Breast epithelium (tissue), 4 donors: Measurements from ENCODE around the gene KRTAP10-1. TPM values are rescaled to one million over a fixed set of nuclear protein-coding genes. Genes with fewer than 3 reads are reported as not detected.
A peak's percentile ranks its signal among the peaks of the same experiment; 100 is the strongest.

Experiments used
- DNase-seq, 2 donors: peaks; one replicate each; pipeline ENCODE4 v3.0.0-alpha.2; 2019; ENCODE audit warnings: low spot score in 2 of 2
- H3K27ac ChIP-seq, 2 donors: fragments of 200-600 bp; sonication (generic) in 1 of 2; one replicate each; pipeline ENCODE4 v1.5.1; 2016 to 2019; ENCODE audit warnings: mild to moderate bottlenecking in 1 of 2
- H3K27me3 ChIP-seq, 2 donors: fragments of 200-600 bp; sonication (generic) in 1 of 2; one replicate each; pipeline versions ENCODE4 v1.5.1 to v1.6.0; 2017 to 2019; ENCODE audit warnings: control low read depth in 1 of 2, mild to moderate bottlenecking in 1 of 2
- H3K36me3 ChIP-seq: fragments of 200-600 bp; one replicate; pipeline ENCODE4 v1.5.1; 2019
- H3K4me1 ChIP-seq, 2 donors: fragments of 200-600 bp; sonication (generic); one replicate each; pipeline ENCODE4 v1.5.1; 2016 to 2019; ENCODE audit warnings: control low read depth in 1 of 2
- H3K4me3 ChIP-seq, 3 donors: fragments of 200-600 bp; sonication (generic); 1 replicate in 2 of 3; 2 replicates in 1 of 3; pipeline ENCODE4 v1.5.1; 2016 to 2019; ENCODE audit warnings: mild to moderate bottlenecking in 3 of 3, moderate library complexity in 2 of 3
- H3K9me3 ChIP-seq, 2 donors: fragments of 200-600 bp; sonication (generic) in 1 of 2; one replicate each; pipeline ENCODE4 v1.5.1; 2016 to 2019; ENCODE audit warnings: control low read depth in 1 of 2
- CTCF ChIP-seq, 3 donors: fragments of 450-650 bp; IDR thresholded peaks; one replicate each; pipeline ENCODE4 v1.5.1; 2016 to 2017; ENCODE audit warnings: antibody characterized with exemption in 3 of 3, mild to moderate bottlenecking in 3 of 3, moderate library complexity in 3 of 3
- POLR2A ChIP-seq: fragments of 450-650 bp; IDR thresholded peaks from one replicate; pipeline ENCODE4 v1.6.1; 2016; ENCODE audit warnings: antibody characterized with exemption, mild to moderate bottlenecking, moderate library complexity
- POLR2AphosphoS5 ChIP-seq, 3 donors: sonication (generic); formaldehyde crosslinking; IDR thresholded peaks; one replicate each; pipeline ENCODE4 v1.6.1; 2017; ENCODE audit warnings: antibody characterized with exemption in 3 of 3
- intact Hi-C: fragments of 100-400 bp; cut with DNase I; formaldehyde crosslinking; loops from one replicate; pipeline ENCODE4 v1.15.1; 2023; ENCODE audit warnings: low total_unique reads
- total RNA-seq, 3 donors: library from RNA; depleted of rRNA; stranded (reverse); fragments of >200 nt; gene quantifications; one replicate each; pipeline ENCODE4 v1.1.0, GENCODE V29; 2016

Gene KRTAP10-1
- total RNA-seq, 3 donors from 2014 or later, result not detected

GRCh38 chr21:44542716-44543115 is 2.7 kb upstream of the KRTAP10-1 start:
- Histone ChIP-seq H3K36me3 (no peaks in the 10 kb centered on the region), H3K4me1 (no peaks in the 10 kb centered on the region), H3K4me3 (no peak overlapping the region), H3K27me3 (peaks cover 0 to 7% of the 10 kb centered on the region in 2 donors), H3K9me3 (peaks cover 0 to 18% of the 10 kb centered on the region in 2 donors), H3K27ac (no peak overlapping the region)
- TF ChIP-seq POLR2A (no peak), CTCF (IDR thresholded peaks at IDR 0.05) (no peak), POLR2AphosphoS5 (IDR thresholded peaks at IDR 0.05) (no peak)
- DNase-seq, result no peak
- intact Hi-C loops, result no loop called here

GRCh38 chr21:44540741-44541288 is 820 bp upstream of the KRTAP10-1 start:
- TF ChIP-seq POLR2A, result no peak
- TF ChIP-seq POLR2AphosphoS5 (IDR thresholded peaks at IDR 0.05), result no peak
- TF ChIP-seq CTCF (IDR thresholded peaks at IDR 0.05), result no peak
- H3K9me3 ChIP-seq, result peaks cover 0 to 14% of the 10 kb centered on the region in 2 donors
- H3K4me1 ChIP-seq, result no peaks in the 10 kb centered on the region
- no peak for DNase-seq
- peaks cover 0 to 6% of the 10 kb centered on the region in 2 donors for H3K27me3 ChIP-seq
- H3K36me3 ChIP-seq, result no peaks in the 10 kb centered on the region
- intact Hi-C loops, result no loop called here
- H3K27ac ChIP-seq, result no peak overlapping the region
- no peak overlapping the region for H3K4me3 ChIP-seq

GRCh38 chr21:44539046-44539445 is 949 bp downstream of the KRTAP10-1 start:
- Histone ChIP-seq H3K4me1 (no peaks in the 10 kb centered on the region), H3K36me3 (no peaks in the 10 kb centered on the region), H3K27me3 (peaks cover 0 to 6% of the 10 kb centered on the region in 2 donors), H3K27ac (no peak overlapping the region), H3K9me3 (peaks cover 0 to 14% of the 10 kb centered on the region in 2 donors), H3K4me3 (no peak overlapping the region)
- TF ChIP-seq POLR2AphosphoS5 (IDR thresholded peaks at IDR 0.05), result no peak
- DNase-seq, result peak in 1 of 2 donors; percentile 25
- intact Hi-C loops, result no loop called here

- H3K4me3 ChIP-seq, result no peak overlapping the region
- H3K9me3 ChIP-seq, result peaks cover 0 to 9% of the 10 kb centered on the region in 2 donors
- H3K4me1 ChIP-seq, result no peaks in the 10 kb centered on the region
- peaks cover 0 to 6% of the 10 kb centered on the region in 2 donors for H3K27me3 ChIP-seq
- TF ChIP-seq POLR2A, result no peak
- no peak for TF ChIP-seq POLR2AphosphoS5 (IDR thresholded peaks at IDR 0.05)
- no peak for TF ChIP-seq CTCF (IDR thresholded peaks at IDR 0.05)
- peak in 1 of 2 donors; percentile 45 for DNase-seq
- intact Hi-C loops, result no loop called here
- H3K36me3 ChIP-seq, result no peaks in the 10 kb centered on the region
- no peak overlapping the region for H3K27ac ChIP-seq
These were observed 1.8 kb downstream of the KRTAP10-1 start for GRCh38 chr21:44537930-44538911.

GRCh38 chr21:44535963-44536362 is 4.0 kb downstream of the KRTAP10-1 start:
- no peaks in the 10 kb centered on the region for H3K4me1 ChIP-seq
- TF ChIP-seq POLR2A, result no peak
- no peak for TF ChIP-seq POLR2AphosphoS5 (IDR thresholded peaks at IDR 0.05)
- TF ChIP-seq CTCF (IDR thresholded peaks at IDR 0.05), result no peak
- H3K4me3 ChIP-seq, result no peak overlapping the region
- DNase-seq, result peak; percentile 6 to 42
- H3K36me3 ChIP-seq, result no peaks in the 10 kb centered on the region
- no peaks in the 10 kb centered on the region for H3K9me3 ChIP-seq
- H3K27me3 ChIP-seq, result peaks cover 0 to 14% of the 10 kb centered on the region in 2 donors
- intact Hi-C loops, result no loop called here
- H3K27ac ChIP-seq, result no peak overlapping the region
